Measurements from ENCODE around the gene PIK3AP1.
"Not testable (repeated sequence)": the region's sequence is repeated elsewhere in the genome, so short reads cannot be mapped to it uniquely, and the experiment has no call there.

Gene PIK3AP1

DNA sequence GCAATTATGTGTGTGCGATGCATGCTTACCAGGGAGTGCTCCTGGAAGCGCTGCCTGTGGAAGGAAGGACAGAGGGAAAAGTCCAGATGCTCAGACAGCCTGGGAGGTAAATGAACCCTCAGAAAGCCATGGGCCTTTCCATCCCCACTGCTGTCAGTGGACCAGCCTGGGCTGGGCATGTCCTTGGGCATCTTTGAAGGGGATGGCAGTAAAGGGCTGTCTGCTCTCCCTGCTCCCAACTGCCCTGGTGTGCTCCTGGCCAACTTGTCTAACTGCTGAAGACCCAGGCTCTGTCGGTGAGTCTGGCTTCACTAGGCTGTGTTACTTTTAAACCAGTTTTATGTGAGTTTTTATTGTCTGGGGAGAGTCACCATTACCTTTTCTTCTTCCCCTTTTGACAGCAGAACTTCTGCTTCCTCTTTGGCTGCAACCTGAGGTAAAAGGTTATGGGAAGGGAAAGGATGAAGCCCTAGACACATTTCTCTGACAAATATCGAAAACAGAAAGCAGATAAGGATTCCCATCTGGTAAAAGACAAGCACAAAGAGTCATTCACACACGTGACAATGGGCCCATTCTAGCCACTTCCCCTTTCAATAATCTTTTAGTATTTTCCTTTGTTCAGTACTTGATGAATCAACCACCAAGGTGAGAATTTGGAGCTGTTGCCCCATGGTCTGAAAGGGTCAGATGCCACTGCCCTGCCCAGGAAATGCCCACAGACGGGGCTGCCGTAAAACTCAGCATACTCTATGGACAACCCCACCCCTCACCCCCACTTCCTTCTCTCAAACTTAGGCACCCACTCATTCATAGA lies 27.6 kb upstream of the PIK3AP1 start:
- no peak for DNase-seq
- Histone ChIP-seq H3K27ac (no peak overlapping the region), H3K27me3 (ENCODE audit: insufficient read depth, low read depth, severe bottlenecking) (no peaks in the 10 kb centered on the region), H3K9me3 (ENCODE audit: severe bottlenecking) (no peaks in the 10 kb centered on the region), H3K4me3 (ENCODE audit: low read depth, low read length) (no peak overlapping the region), H3K36me3 (no peaks in the 10 kb centered on the region)
- TF ChIP-seq, protein P1, sequence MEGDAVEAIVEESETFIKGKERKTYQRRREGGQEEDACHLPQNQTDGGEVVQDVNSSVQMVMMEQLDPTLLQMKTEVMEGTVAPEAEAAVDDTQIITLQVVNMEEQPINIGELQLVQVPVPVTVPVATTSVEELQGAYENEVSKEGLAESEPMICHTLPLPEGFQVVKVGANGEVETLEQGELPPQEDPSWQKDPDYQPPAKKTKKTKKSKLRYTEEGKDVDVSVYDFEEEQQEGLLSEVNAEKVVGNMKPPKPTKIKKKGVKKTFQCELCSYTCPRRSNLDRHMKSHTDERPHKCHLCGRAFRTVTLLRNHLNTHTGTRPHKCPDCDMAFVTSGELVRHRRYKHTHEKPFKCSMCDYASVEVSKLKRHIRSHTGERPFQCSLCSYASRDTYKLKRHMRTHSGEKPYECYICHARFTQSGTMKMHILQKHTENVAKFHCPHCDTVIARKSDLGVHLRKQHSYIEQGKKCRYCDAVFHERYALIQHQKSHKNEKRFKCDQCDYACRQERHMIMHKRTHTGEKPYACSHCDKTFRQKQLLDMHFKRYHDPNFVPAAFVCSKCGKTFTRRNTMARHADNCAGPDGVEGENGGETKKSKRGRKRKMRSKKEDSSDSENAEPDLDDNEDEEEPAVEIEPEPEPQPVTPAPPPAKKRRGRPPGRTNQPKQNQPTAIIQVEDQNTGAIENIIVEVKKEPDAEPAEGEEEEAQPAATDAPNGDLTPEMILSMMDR (IDR thresholded peaks at IDR 0.05; ENCODE audit: low read depth, low read length), result no peak

DNA sequence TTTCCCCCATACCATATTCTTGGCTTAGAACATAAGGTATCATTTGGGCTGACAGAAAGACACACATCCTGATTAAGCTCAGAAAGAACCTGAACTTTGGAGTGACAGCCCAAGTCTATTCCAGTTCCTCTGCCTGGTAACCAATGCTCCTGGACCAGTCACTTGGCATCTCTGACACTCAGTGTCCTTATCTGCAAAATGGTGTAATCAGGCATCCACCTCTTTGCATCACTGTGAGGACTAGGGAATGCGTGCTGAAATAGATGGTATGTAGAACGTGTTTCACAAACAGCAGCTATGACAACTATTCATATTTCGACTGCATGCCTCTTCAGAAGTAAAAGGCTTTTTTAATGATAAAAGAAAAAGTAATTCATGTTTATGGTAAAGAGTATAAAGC lies 26.2 kb upstream of the PIK3AP1 start:
- no peak for DNase-seq
- H3K4me3 ChIP-seq (ENCODE audit: low read depth, low read length), result no peak overlapping the region
- no peaks in the 10 kb centered on the region for H3K36me3 ChIP-seq
- no peak overlapping the region for H3K27ac ChIP-seq
- no peaks in the 10 kb centered on the region for H3K9me3 ChIP-seq (ENCODE audit: severe bottlenecking)
- H3K27me3 ChIP-seq (ENCODE audit: insufficient read depth, low read depth, severe bottlenecking), result no peaks in the 10 kb centered on the region
- TF ChIP-seq, protein P1 (IDR thresholded peaks at IDR 0.05; ENCODE audit: low read depth, low read length), result no peak

DNA sequence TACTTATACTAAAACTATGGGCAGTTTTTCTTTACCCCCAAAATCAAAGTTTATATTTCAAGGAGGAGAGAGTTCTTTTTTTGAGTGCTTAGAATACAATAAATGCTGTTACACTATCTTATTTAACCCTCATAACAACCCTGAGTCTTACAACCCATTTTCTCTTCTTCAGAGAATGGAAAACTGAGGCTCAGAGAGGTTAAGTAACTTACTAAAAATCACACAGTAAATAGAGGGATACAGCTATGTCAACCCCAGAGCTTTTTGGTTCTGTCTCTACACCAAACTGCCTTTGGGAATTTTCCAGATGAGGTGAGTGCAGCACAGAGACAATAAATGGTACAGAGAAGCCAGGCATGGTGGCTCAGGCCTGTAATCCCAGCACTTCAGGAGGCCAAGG lies 25.6 kb upstream of the PIK3AP1 start:
- TF ChIP-seq, protein P1 (IDR thresholded peaks at IDR 0.05; ENCODE audit: low read depth, low read length), result no peak
- Histone ChIP-seq H3K9me3 (ENCODE audit: severe bottlenecking) (no peaks in the 10 kb centered on the region), H3K4me3 (ENCODE audit: low read depth, low read length) (no peak overlapping the region), H3K36me3 (no peaks in the 10 kb centered on the region), H3K27ac (no peak overlapping the region), H3K27me3 (ENCODE audit: insufficient read depth, low read depth, severe bottlenecking) (no peaks in the 10 kb centered on the region)
- no peak for DNase-seq

DNA sequence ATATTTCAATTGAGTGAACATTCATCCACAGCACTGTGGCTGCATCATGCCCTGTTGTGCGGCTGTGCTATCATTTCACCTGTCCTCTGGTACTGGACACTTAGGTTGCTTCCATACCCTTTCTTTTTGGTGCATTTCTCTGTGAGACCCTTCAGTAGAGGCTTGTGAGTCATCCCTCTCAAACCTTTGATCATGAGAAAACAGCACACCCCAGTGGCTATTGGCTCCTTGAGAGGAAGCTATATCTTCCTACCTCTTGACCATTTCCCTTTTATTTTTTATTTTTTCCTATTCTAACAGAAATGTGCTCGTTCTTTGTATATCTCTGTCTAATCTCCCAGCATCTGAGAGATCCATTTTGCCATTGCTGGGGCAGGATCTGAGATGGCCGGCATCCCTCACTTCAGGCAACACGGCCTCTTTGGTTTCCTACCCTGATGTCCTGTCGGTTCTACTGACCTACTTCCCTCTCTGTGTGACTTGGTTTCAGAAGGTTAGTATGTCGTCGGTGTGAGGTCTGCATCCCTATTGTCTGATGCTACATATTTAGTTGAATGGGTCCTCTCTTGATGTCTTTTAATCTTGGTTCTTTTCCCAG lies 23.8 kb upstream of the PIK3AP1 start:
- Histone ChIP-seq H3K27me3 (ENCODE audit: insufficient read depth, low read depth, severe bottlenecking) (no peaks in the 10 kb centered on the region), H3K36me3 (no peaks in the 10 kb centered on the region), H3K4me3 (ENCODE audit: low read depth, low read length) (no peak overlapping the region), H3K9me3 (ENCODE audit: severe bottlenecking) (no peaks in the 10 kb centered on the region), H3K27ac (no peak overlapping the region)
- TF ChIP-seq, protein P1 (IDR thresholded peaks at IDR 0.05; ENCODE audit: low read depth, low read length), result peak; percentile 26; the same call in 1 of the 2 replicates
- DNase-seq, result peak; percentile 37

DNA sequence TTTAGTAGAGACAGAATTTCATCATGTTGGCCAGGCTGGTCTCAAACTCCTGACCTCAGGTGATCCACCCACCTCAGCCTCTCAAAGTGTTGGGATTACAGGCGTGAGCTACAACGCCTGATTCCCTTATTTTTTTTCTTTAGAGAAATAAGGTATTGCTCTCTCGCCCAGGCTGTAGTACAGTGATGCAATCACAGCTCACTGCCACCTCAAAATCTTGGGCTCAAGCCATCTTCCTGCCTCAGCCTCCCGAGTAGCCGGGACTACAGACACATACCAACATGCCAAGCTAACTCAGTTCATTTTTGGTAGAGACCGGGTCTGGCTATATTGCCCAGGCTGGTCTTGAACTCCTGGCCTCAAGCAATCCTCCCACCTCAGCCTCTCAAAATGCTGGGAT lies 21.2 kb upstream of the PIK3AP1 start:
- not testable (repeated sequence) for H3K9me3 ChIP-seq (ENCODE audit: severe bottlenecking); H3K27ac ChIP-seq; H3K4me3 ChIP-seq (ENCODE audit: low read depth, low read length); DNase-seq; H3K36me3 ChIP-seq; H3K27me3 ChIP-seq (ENCODE audit: insufficient read depth, low read depth, severe bottlenecking)

DNA sequence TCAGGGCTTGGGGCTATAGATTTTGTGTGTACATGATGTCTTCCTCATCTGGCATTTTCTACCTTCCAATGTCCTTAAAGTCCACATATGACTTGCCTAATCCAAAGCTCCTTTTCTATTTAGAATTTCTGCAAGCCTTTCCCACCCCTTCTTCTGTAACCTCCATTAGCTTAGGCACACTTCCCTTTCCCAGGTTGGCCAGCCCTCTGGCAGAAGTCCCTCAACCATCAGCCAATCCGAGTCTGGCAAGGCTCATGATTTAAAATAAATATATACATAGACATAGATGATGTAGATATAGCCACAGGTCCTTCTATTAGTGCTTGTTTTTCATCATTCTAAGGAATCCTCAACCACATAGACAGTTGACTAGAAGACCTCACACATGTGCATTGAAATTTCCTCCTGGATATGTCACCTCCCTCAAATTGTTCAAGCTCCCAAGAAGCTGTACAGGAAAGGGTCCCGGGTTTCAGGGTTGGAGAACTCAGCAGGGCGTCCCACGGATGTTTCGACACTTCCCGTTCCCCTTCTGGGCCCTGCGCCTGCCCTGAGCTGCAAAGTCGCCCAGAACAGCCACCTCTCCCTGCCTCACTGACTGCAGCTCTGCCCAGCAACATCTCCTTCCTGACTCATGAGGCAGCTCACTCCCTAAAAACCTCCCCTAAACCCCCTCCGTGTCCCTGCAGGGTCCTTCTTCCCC lies 20.4 kb upstream of the PIK3AP1 start:
- H3K9me3 ChIP-seq (ENCODE audit: severe bottlenecking), result no peaks in the 10 kb centered on the region
- TF ChIP-seq, protein P1 (IDR thresholded peaks at IDR 0.05; ENCODE audit: low read depth, low read length), result no peak
- no peaks in the 10 kb centered on the region for H3K27me3 ChIP-seq (ENCODE audit: insufficient read depth, low read depth, severe bottlenecking)
- no peaks in the 10 kb centered on the region for H3K36me3 ChIP-seq
- no peak overlapping the region for H3K4me3 ChIP-seq (ENCODE audit: low read depth, low read length)
- no peak overlapping the region for H3K27ac ChIP-seq
- DNase-seq, result no peak

All from WERI-Rb-1 (cell line).